ENCODE results near the gene FAM120A.

FAM120A gene

GRCh38 chr9:93451849-93452709, 594 bp downstream of the FAM120A start:
- DNase-seq (ENCODE audit: low spot score): peak; percentile 38

DNA sequence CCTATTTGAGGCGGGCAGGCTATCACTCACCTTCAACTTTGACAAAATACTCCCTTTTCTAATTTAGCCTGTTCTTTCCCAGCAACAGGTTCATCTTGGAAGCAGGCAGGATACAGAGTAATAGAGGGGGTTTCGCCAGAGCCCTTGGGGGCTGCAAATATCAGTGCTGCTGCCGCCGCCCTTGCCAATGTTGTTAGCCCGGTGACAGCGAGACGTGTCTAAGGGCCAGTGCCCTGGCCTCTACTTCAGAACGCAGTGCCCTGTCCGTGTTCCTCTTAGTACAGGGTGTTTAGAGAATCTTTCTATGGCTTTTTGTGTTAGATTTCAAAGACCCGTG, 1.2 kb downstream of the FAM120A start:
- DNase-seq (ENCODE audit: low spot score): no peak

- DNase-seq (ENCODE audit: low spot score): peak; percentile 94
Measured at GRCh38 chr9:93453047-93453914, 1.8 kb downstream of the FAM120A start, which contains the start of gene FAM120AOS. Gene FAM120AOS (minus strand): TSS chr9:93453581. CDS start chr9:93452709, 872 bp downstream.

DNA sequence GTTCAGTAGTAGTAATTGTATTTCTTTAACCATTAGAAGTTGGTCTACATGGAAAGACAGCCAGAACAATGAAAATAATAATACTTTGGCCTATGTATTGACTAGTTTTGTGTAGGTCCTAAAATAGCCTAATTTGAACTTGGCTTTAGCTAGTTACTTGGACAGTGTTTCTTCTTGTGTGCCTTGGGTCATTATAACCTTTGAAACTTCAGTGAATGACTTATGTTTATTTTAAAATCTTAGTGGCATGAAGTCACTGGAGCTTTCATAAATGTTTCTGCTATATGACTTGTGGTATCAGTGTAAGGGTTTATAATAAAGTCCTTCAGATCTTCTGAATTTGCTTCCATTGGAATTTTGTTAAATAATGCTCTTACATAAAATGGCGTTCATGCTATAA, 4.5 kb downstream of the FAM120A start:
- DNase-seq (ENCODE audit: low spot score): no peak

- no peak for DNase-seq (ENCODE audit: low spot score)
Measured at GRCh38 chr9:93456504-93456903, 5.0 kb downstream of the FAM120A start.

DNA sequence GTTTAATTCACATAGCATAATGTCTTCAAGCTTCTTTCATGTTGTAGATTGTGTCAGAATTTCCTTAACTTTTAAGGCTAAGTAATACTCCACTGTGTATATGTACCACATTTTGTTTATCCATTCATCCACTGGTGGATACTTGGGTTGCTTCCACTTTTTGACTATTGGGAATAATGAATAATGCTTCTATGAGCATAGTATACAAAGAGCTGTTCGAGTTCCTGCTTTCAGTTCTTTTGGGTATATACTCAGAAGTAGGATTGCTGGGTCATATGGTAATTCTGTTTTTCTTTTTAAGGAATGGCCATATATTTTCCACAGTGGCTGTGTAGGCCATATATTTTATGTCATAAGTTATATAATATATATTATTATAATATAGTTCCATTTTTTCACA, 5.5 kb downstream of the FAM120A start:
- DNase-seq (ENCODE audit: low spot score): no peak

- DNase-seq (ENCODE audit: low spot score): no peak
Measured at GRCh38 chr9:93458712-93459111, 7.2 kb downstream of the FAM120A start.

GRCh38 chr9:93459432-93459847, 8.0 kb downstream of the FAM120A start:
- no peak for DNase-seq (ENCODE audit: low spot score)

- DNase-seq (ENCODE audit: low spot score): no peak
Measured at GRCh38 chr9:93460689-93461413, 9.4 kb downstream of the FAM120A start.

DNA sequence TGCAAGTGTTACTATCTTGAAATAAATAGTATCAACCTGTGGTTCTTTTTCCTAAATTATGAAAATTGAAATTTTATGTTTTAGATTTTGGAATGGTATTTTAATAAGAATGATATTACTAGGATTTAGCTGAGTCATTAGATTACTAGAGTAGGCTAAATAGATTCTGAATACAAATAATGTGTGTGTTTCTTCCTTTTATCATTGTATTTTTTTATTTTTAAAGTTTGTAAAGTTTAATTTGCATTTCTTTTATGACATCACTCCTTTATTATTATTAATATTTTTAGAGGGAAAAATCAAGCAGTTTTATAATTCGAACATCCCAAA, 9.9 kb downstream of the FAM120A start:
- DNase-seq (ENCODE audit: low spot score): no peak

GRCh38 chr9:93461821-93462220, 10.3 kb downstream of the FAM120A start:
- no peak for DNase-seq (ENCODE audit: low spot score)

GRCh38 chr9:93463638-93464248, 12.3 kb downstream of the FAM120A start:
- no peak for DNase-seq (ENCODE audit: low spot score)

DNA sequence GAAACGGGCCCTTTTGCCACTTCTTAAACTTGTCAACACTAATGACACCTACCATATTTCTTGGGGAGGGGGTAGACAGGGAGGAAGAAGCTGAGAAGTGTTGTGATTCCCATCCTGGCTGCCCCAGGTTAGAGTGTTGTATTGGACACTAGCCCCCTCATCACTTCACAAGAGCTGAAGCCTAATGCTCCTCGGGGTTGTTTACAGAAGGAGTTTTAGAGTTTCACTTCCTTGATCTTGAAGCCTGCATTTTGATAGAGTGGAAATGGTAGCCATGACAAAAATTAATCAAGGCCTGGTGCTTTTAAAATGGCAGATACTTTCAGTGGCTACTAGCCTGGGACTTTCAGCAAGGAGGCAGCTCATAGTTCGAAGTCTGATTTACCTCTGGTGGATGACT, 12.9 kb downstream of the FAM120A start:
- no peak for DNase-seq (ENCODE audit: low spot score)

- no peak for DNase-seq (ENCODE audit: low spot score)
Measured at GRCh38 chr9:93464876-93465275, 13.4 kb downstream of the FAM120A start.

- no peak for DNase-seq (ENCODE audit: low spot score)
Measured at GRCh38 chr9:93465855-93466254, 14.4 kb downstream of the FAM120A start.

DNA sequence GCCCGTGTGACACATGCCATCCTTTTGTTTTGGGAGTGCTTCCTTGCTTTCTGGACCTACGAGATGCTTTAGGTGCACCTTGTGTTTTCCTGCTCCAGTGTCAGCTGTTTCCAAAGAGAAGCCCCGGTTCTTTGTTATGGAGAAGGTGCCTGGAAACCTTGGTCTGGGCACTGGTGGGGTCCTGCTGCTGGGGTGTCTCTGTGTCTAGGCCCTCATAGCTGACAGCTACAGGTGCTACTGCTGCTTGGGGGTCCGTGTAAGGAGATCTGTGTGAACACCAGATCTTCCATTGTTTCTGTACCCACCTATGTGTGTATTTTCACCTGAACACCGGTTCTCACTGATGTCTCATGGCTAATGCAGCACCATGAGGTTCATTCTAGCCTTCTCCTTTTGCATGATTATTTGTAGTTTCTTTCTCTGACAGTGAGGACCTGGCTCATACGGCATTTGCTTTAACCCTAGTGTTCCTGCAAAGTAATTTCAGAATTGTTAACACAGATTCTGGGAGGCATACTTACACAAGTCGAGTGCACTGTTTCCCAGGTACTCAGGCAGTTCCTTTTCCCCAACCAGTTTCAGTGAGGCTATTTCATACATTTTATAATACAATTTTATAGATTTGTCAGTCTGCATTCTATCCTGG, 15.1 kb downstream of the FAM120A start:
- DNase-seq (ENCODE audit: low spot score): no peak

- DNase-seq (ENCODE audit: low spot score): no peak
Measured at GRCh38 chr9:93467062-93467416, 15.6 kb downstream of the FAM120A start.

- no peak for DNase-seq (ENCODE audit: low spot score)
Measured at GRCh38 chr9:93467462-93467861, 16.0 kb downstream of the FAM120A start.

DNA sequence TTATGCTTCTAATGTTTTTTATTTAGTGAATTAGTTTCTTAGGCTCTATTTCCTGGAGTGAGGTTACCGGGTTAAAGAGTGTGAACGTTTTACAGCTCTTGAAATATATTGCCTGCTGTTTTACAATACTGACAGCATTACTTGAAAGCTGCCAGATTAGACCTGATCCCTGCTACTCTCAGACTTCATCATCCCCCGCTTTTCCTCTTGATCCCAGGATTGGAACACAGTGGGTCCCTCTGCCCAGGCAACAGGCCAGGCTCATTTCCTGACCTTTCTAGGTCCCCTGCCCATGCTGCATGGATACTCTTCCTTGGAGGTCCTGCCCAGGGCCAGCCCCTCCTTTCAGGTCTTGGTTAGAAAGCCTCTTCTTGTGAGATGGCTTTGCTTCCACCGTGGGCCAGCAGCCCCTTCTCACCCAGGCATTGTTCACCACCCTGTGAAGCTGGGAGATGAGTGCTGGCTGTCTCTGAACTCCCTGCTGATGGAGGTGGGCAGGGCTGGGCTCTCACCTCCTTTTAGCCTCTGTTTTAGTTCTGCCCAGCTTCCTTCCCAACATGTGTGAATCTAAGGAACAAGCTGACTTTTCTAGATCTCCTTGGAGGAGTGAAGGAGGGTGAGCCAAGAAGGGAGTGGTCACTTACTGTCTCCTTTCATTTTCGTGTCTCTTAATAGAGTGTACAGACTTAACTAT, 17.4 kb downstream of the FAM120A start:
- DNase-seq (ENCODE audit: low spot score): peak; percentile 65

GRCh38 chr9:93470391-93470790, 18.9 kb downstream of the FAM120A start:
- DNase-seq (ENCODE audit: low spot score): no peak

- peak; percentile 41 for DNase-seq (ENCODE audit: low spot score)
Measured at GRCh38 chr9:93471124-93471523, 19.6 kb downstream of the FAM120A start.

Data from AG20443 (cell line).